K562 (cell line): ENCODE results near the gene MDH2. TPM values are rescaled to one million over a fixed set of nuclear protein-coding genes. Genes with fewer than 3 reads are reported as not detected.
A peak's percentile ranks its signal among the peaks of the same experiment; 100 is the strongest.

Experiments
- FOXK2 ChIP-seq, 2 experiments: fragments of 450-650 bp; IDR thresholded peaks in 1 of 2; conservative IDR thresholded peaks in 1 of 2; 2 replicates each; pipeline ENCODE4 v1.6.1; 2016; ENCODE audit warnings: low read depth in 2 of 2, mild to moderate bottlenecking in 1 of 2
- HDAC6 ChIP-seq: IDR thresholded peaks from 2 replicates; pipeline ENCODE4 v1.6.1; 2012; ENCODE audit warnings: low read depth, mild to moderate bottlenecking, control low read depth, inconsistent platforms, low read length, moderate library complexity
- HES1 ChIP-seq: fragments of 450-650 bp; IDR thresholded peaks from 2 replicates; pipeline ENCODE4 v1.6.1; 2016; ENCODE audit warnings: low read depth, mild to moderate bottlenecking, moderate library complexity
- KDM2B ChIP-seq: fragments of 250-450 bp; sonication (Bioruptor Pico); IDR thresholded peaks from 2 replicates; pipeline ENCODE4 v1.8.0; 2021; ENCODE audit warnings: mild to moderate bottlenecking, moderate library complexity
- LCOR ChIP-seq: sonication (generic); formaldehyde crosslinking; IDR thresholded peaks from 2 replicates; pipeline ENCODE4 v1.8.0; 2022; ENCODE audit warnings: mild to moderate bottlenecking, missing genetic modification reagents
- MTA2 ChIP-seq: fragments of 450-650 bp; IDR thresholded peaks from 2 replicates; pipeline ENCODE4 v1.6.1; 2016; ENCODE audit warnings: low read depth
- NKRF ChIP-seq: fragments of 450-650 bp; IDR thresholded peaks from 2 replicates; pipeline ENCODE4 v1.6.1; 2016; ENCODE audit warnings: borderline replicate concordance
- PKNOX1 ChIP-seq: fragments of 450-650 bp; IDR thresholded peaks from 2 replicates; pipeline ENCODE4 v1.6.1; 2016
- PTBP1 ChIP-seq: fragments of 200-400 bp; formaldehyde crosslinking; IDR thresholded peaks from 2 replicates; pipeline ENCODE4 v1.6.1; 2017; ENCODE audit warnings: low read depth, low read length
- RERE ChIP-seq: sonication (generic); formaldehyde crosslinking; IDR thresholded peaks from 2 replicates; pipeline ENCODE4 v1.8.0; 2023; ENCODE audit warnings: missing genetic modification reagents, mild to moderate bottlenecking, borderline replicate concordance
- TRIM25 ChIP-seq: fragments of 450-650 bp; IDR thresholded peaks from 2 replicates; pipeline ENCODE4 v1.7.0; 2016; ENCODE audit warnings: borderline replicate concordance
- ZEB2 ChIP-seq: fragments of 450-650 bp; IDR thresholded peaks from 2 replicates; pipeline ENCODE4 v1.6.1; 2016
- ZFP36 ChIP-seq: fragments of 150-350 bp; IDR thresholded peaks from 2 replicates; pipeline ENCODE4 v1.6.1; 2018; ENCODE audit warnings: low read length, low read depth; ENCODE audit not compliant: partially characterized antibody
- polyA plus RNA-seq, 8 experiments: library from polyadenylated mRNA; depleted of rRNA in 4 of 8; stranded (reverse) in 5 of 8; unstranded in 3 of 8; fragments of >200 nt; fragmentation: Nextera tagmentation in 2 of 8; fragmentation: Illumina TruSeq in 1 of 8; extraction: Ambion mirVana in 2 of 8; extraction: Trizol in 1 of 8; gene quantifications; 2 replicates each; pipeline versions ENCODE4 v1.2.1 to v1.2.3, GENCODE V29; 2011 to 2014; ENCODE audit warnings: inconsistent platforms in 1 of 8, missing spikeins in 1 of 8
- total RNA-seq, 7 experiments: library from RNA; depleted of rRNA in 6 of 7; stranded (reverse); fragments of >200 nt in 6 of 7; fragmentation: Illumina TruSeq in 2 of 7; extraction: Trizol in 2 of 7; gene quantifications; 2 replicates each; pipeline versions ENCODE4 v1.2.1 to v1.2.3, GENCODE V29; 2011 to 2021; ENCODE audit warnings: low replicate concordance in 1 of 7

MDH2 gene
- total and polyA plus RNA-seq, 9 of the 15 experiments (the other 6 are each of a cell fraction or from before 2014, with no cell fraction given): 106 to 701 (median 242) TPM

GRCh38 chr7:76049295-76049694 is 1.4 kb downstream of the MDH2 start (continued):
- 0 out of 2 replicates have a peak, but pooled peaks have one; percentile 35 for TF ChIP-seq NKRF
- no peak for TF ChIP-seq RERE (CRISPR knock-in tag)
- no peak for TF ChIP-seq MTA2
- TF ChIP-seq PTBP1: no peak
- no peak for TF ChIP-seq LCOR (CRISPR knock-in tag)
- TF ChIP-seq KDM2B (CRISPR knock-in tag): no peak
- peak; percentile 70; the same call in 1 of the 2 replicates for TF ChIP-seq TRIM25
- TF ChIP-seq ZFP36: no peak
- TF ChIP-seq HES1: no peak
- TF ChIP-seq PKNOX1: no peak
- no peak for TF ChIP-seq HDAC6
- TF ChIP-seq FOXK2 (conservative IDR thresholded peaks at IDR 0.05 in 1 of 2, IDR thresholded peaks at IDR 0.05 in 1 of 2; ENCODE audit: low read depth in 2 of 2): peak in 1 of 2 experiments; percentile 67; a peak in 2 of 4 replicates
- 0 out of 2 replicates have a peak, but pooled peaks have one; percentile 60 for TF ChIP-seq ZEB2
